WTC11 (cell line): ENCODE data around the gene LIPM. TPM values are rescaled to one million over a fixed set of nuclear protein-coding genes. Genes with fewer than 3 reads are reported as not detected.
A peak's percentile ranks its signal among the peaks of the same experiment; 100 is the strongest.

Source experiments
- ATAC-seq: fragments of 200-7000 bp; cut with Tn5 transposase; 2 replicates; pipeline ENCODE4 v1.10.0; 2021; ENCODE audit warnings: mild to moderate bottlenecking, moderate library complexity
- CTCF ChIA-PET: fragments of 300-600 bp; sonication (Branson Sonifier 250); formaldehyde crosslinking; loops from one replicate; lab custom pipeline; 2021; ENCODE audit warnings: antibody characterized with exemption; lab: Charles Lee
- POLR2A ChIA-PET: fragments of 350-600 bp; sonication (Branson Sonifier 250); formaldehyde crosslinking; loops from one replicate; lab custom pipeline; 2021; ENCODE audit warnings: antibody characterized with exemption; lab: Charles Lee
- DNase-seq: peaks from one replicate; pipeline ENCODE4 v3.0.0; 2021; ENCODE audit warnings: low spot score
- H3K27ac Mint-ChIP-seq: 2 replicates; pipeline ENCODE4 v1.8.0; 2021; ENCODE audit warnings: mixed read lengths
- H3K27me3 Mint-ChIP-seq: 2 replicates; pipeline ENCODE4 v1.8.0; 2021; ENCODE audit warnings: low read depth, mild to moderate bottlenecking, moderate library complexity, mixed read lengths
- H3K36me3 Mint-ChIP-seq: 2 replicates; pipeline ENCODE4 v1.8.0; 2021; ENCODE audit warnings: mixed read lengths
- H3K4me1 Mint-ChIP-seq: 2 replicates; pipeline ENCODE4 v1.8.0; 2022; ENCODE audit warnings: mixed read lengths
- H3K4me3 Mint-ChIP-seq: 2 replicates; pipeline ENCODE4 v1.8.0; 2021; ENCODE audit warnings: mild to moderate bottlenecking, moderate library complexity, mixed read lengths
- H3K9me3 Mint-ChIP-seq: 2 replicates; pipeline ENCODE4 v1.8.0; 2021; ENCODE audit warnings: mixed read lengths
- ATF3 ChIP-seq: sonication (generic); formaldehyde crosslinking; conservative IDR thresholded peaks from 2 replicates; pipeline ENCODE4 v1.8.1; 2022; ENCODE audit warnings: mild to moderate bottlenecking, missing genetic modification reagents
- CREB1 ChIP-seq: sonication (generic); formaldehyde crosslinking; IDR thresholded peaks from 2 replicates; pipeline ENCODE4 v1.8.0; 2023; ENCODE audit warnings: mild to moderate bottlenecking, missing genetic modification reagents
- CTCF ChIP-seq: fragments of 200-600 bp; IDR thresholded peaks from 2 replicates; pipeline ENCODE4 v1.8.0; 2022; ENCODE audit warnings: antibody characterized with exemption
- ELF4 ChIP-seq: sonication (generic); formaldehyde crosslinking; IDR thresholded peaks from 2 replicates; pipeline ENCODE4 v1.8.1; 2022; ENCODE audit warnings: low read depth, mild to moderate bottlenecking, moderate library complexity, missing genetic modification reagents
- FOXP1 ChIP-seq: sonication (generic); formaldehyde crosslinking; IDR thresholded peaks from 2 replicates; pipeline ENCODE4 v1.8.0; 2022; ENCODE audit warnings: missing genetic modification reagents, mild to moderate bottlenecking, moderate library complexity, borderline replicate concordance
- JAZF1 ChIP-seq: fragments of 250-450 bp; sonication (Bioruptor Pico); IDR thresholded peaks from 2 replicates; pipeline ENCODE4 v1.9.0; 2021; ENCODE audit warnings: moderate library complexity, mild to moderate bottlenecking, inconsistent platforms
- NFYB ChIP-seq: sonication (generic); formaldehyde crosslinking; conservative IDR thresholded peaks from 2 replicates; pipeline ENCODE4 v1.8.0; 2022; ENCODE audit warnings: low read depth, missing genetic modification reagents
- SMAD3 ChIP-seq: sonication (generic); formaldehyde crosslinking; IDR thresholded peaks from 2 replicates; pipeline ENCODE4 v1.8.0; 2022; ENCODE audit warnings: missing genetic modification reagents, mild to moderate bottlenecking, borderline replicate concordance
- SP1 ChIP-seq: sonication (generic); formaldehyde crosslinking; conservative IDR thresholded peaks from 2 replicates; pipeline ENCODE4 v1.8.1; 2022; ENCODE audit warnings: missing genetic modification reagents
- ZBTB21 ChIP-seq: sonication (generic); formaldehyde crosslinking; IDR thresholded peaks from 2 replicates; pipeline ENCODE4 v1.8.1; 2023; ENCODE audit warnings: mild to moderate bottlenecking, missing genetic modification reagents, borderline replicate concordance
- ZNF263 ChIP-seq: sonication (generic); formaldehyde crosslinking; IDR thresholded peaks from 2 replicates; pipeline ENCODE4 v1.8.1; 2022; ENCODE audit warnings: low read depth, mild to moderate bottlenecking, moderate library complexity, missing genetic modification reagents
- ZNF317 ChIP-seq: sonication (generic); formaldehyde crosslinking; IDR thresholded peaks from 2 replicates; pipeline ENCODE4 v1.8.1; 2023; ENCODE audit warnings: low read depth, mild to moderate bottlenecking, moderate library complexity, missing genetic modification reagents, borderline replicate concordance
- ZNF396 ChIP-seq: fragments of 250-450 bp; sonication (Bioruptor Pico); IDR thresholded peaks from 2 replicates; pipeline ENCODE4 v1.8.0; 2021; ENCODE audit warnings: mild to moderate bottlenecking, moderate library complexity, borderline replicate concordance
- ZNF416 ChIP-seq: fragments of 250-450 bp; sonication (Bioruptor Pico); IDR thresholded peaks from 2 replicates; pipeline ENCODE4 v1.9.0; 2021; ENCODE audit warnings: mild to moderate bottlenecking, inconsistent platforms
- total RNA-seq: library from RNA; stranded (reverse); gene quantifications from 3 replicates; pipeline ENCODE4 v1.2.3, GENCODE V29; 2021
- TF ChIP-seq, protein P1 (sequence below): sonication (generic); formaldehyde crosslinking; IDR thresholded peaks from 2 replicates; pipeline ENCODE4 v1.8.1; 2023; ENCODE audit warnings: mild to moderate bottlenecking, moderate library complexity, missing genetic modification reagents
- TF ChIP-seq, protein P2 (sequence below): sonication (generic); formaldehyde crosslinking; IDR thresholded peaks from 2 replicates; pipeline ENCODE4 v1.8.1; 2022; ENCODE audit warnings: mild to moderate bottlenecking, missing genetic modification reagents, moderate library complexity, borderline replicate concordance
- TF ChIP-seq, protein P3 (sequence below): sonication (generic); formaldehyde crosslinking; IDR thresholded peaks from 2 replicates; pipeline ENCODE4 v1.8.1; 2023; ENCODE audit warnings: mild to moderate bottlenecking, missing genetic modification reagents
- TF ChIP-seq, protein P4 (sequence below): sonication (generic); formaldehyde crosslinking; IDR thresholded peaks from 2 replicates; pipeline ENCODE4 v1.8.0; 2022; ENCODE audit warnings: missing genetic modification reagents
- TF ChIP-seq, protein P5 (sequence below): sonication (generic); formaldehyde crosslinking; IDR thresholded peaks from 2 replicates; pipeline ENCODE4 v1.8.1; 2023; ENCODE audit warnings: mild to moderate bottlenecking, missing genetic modification reagents, moderate library complexity

Gene LIPM
- total RNA-seq, 1 experiment from 2014 or later = not detected

DNA sequence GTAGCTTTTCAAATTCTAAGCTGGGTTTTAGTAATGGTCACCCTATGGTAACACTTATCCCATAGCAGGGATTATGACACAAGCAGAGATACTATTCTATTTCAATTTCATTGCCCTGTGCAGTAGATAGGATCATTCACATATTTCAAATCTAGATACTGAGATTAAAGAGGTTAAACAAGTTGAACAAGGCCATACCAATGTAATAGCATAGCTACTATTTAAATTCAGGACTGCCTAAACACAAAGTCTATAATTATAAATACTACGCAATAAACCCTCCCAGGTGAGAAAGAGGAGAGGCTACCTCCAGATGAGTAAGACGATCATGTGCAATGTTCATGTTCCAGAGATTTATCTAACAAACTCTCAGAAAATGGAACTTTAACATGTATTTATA is 1.1 kb downstream of the LIPM start (continued):
- TF ChIP-seq, protein P1, sequence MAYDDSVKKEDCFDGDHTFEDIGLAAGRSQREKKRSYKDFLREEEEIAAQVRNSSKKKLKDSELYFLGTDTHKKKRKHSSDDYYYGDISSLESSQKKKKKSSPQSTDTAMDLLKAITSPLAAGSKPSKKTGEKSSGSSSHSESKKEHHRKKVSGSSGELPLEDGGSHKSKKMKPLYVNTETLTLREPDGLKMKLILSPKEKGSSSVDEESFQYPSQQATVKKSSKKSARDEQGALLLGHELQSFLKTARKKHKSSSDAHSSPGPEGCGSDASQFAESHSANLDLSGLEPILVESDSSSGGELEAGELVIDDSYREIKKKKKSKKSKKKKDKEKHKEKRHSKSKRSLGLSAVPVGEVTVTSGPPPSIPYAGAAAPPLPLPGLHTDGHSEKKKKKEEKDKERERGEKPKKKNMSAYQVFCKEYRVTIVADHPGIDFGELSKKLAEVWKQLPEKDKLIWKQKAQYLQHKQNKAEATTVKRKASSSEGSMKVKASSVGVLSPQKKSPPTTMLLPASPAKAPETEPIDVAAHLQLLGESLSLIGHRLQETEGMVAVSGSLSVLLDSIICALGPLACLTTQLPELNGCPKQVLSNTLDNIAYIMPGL = no peak
- TF ChIP-seq CREB1 (CRISPR knock-in tag) = no peak
- TF ChIP-seq ZBTB21 (CRISPR knock-in tag) = no peak
- TF ChIP-seq SP1 (CRISPR knock-in tag) = no peak
- TF ChIP-seq, protein P2, sequence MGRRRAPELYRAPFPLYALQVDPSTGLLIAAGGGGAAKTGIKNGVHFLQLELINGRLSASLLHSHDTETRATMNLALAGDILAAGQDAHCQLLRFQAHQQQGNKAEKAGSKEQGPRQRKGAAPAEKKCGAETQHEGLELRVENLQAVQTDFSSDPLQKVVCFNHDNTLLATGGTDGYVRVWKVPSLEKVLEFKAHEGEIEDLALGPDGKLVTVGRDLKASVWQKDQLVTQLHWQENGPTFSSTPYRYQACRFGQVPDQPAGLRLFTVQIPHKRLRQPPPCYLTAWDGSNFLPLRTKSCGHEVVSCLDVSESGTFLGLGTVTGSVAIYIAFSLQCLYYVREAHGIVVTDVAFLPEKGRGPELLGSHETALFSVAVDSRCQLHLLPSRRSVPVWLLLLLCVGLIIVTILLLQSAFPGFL (CRISPR knock-in tag) = no peak

DNA sequence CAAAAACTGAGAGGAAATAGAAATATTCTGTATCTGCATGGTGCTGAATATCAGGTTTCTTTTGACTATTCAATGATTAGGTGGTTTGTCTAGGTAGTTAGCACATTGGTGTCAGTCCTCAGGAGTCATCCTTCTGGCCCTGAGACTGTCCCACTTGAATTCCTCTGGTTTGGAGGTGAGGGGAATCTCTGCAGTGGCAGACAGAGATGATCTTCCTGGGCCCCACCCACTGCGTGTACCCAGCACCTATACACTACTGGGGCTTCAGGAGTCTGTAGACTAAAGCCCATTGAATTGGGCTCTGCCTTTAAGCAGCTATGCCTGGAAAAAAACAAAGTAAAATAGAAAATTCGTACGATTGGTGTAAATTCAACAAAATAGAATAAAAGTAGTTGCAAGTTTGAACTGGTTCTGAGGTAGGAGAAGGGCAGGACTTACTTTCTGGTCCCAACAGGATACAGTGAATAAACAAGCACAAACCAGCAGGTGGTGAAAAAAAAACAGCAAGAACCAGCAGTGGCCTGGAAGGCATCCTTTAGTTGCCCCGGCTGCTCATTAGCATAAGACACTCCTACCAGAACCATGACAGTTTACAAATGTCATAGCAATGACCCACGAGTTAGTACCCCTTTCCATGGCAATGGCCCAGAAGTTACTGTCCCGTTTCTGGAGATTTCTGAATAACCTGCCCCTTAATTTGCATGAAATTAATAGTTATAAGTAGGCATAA is 1.7 kb downstream of the LIPM start:
- no peak overlapping the region for H3K27ac Mint-ChIP-seq
- ChIA-PET CTCF (interaction anchor here (3.1 kb wide), 1 partner anchor 76 kb away, joined by 21 read pairs; no protein-coding TSS in a partner anchor), POLR2A (interaction anchor here (0.7 kb wide), 1 partner anchor 524 kb away, joined by 4 read pairs; no protein-coding TSS in a partner anchor)
- H3K36me3 Mint-ChIP-seq = no peaks in the 10 kb centered on the region
- no peak overlapping the region for H3K4me3 Mint-ChIP-seq
- no peak for DNase-seq
- ATAC-seq = peak; percentile 97
- peaks cover 10% of the 10 kb centered on the region for H3K4me1 Mint-ChIP-seq
- H3K9me3 Mint-ChIP-seq = no peaks in the 10 kb centered on the region
- TF ChIP-seq, protein P3, sequence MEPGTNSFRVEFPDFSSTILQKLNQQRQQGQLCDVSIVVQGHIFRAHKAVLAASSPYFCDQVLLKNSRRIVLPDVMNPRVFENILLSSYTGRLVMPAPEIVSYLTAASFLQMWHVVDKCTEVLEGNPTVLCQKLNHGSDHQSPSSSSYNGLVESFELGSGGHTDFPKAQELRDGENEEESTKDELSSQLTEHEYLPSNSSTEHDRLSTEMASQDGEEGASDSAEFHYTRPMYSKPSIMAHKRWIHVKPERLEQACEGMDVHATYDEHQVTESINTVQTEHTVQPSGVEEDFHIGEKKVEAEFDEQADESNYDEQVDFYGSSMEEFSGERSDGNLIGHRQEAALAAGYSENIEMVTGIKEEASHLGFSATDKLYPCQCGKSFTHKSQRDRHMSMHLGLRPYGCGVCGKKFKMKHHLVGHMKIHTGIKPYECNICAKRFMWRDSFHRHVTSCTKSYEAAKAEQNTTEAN = no peak
- TF ChIP-seq NFYB (CRISPR knock-in tag) (no peak), ZNF263 (CRISPR knock-in tag) (no peak), ZNF396 (CRISPR knock-in tag) (no peak), FOXP1 (CRISPR knock-in tag) (no peak), ZNF317 (CRISPR knock-in tag) (no peak), JAZF1 (CRISPR knock-in tag) (no peak), ATF3 (CRISPR knock-in tag) (no peak), SMAD3 (CRISPR knock-in tag) (no peak), CTCF (no peak), ZNF416 (CRISPR knock-in tag) (no peak), ELF4 (CRISPR knock-in tag) (no peak)
- TF ChIP-seq, protein P4, sequence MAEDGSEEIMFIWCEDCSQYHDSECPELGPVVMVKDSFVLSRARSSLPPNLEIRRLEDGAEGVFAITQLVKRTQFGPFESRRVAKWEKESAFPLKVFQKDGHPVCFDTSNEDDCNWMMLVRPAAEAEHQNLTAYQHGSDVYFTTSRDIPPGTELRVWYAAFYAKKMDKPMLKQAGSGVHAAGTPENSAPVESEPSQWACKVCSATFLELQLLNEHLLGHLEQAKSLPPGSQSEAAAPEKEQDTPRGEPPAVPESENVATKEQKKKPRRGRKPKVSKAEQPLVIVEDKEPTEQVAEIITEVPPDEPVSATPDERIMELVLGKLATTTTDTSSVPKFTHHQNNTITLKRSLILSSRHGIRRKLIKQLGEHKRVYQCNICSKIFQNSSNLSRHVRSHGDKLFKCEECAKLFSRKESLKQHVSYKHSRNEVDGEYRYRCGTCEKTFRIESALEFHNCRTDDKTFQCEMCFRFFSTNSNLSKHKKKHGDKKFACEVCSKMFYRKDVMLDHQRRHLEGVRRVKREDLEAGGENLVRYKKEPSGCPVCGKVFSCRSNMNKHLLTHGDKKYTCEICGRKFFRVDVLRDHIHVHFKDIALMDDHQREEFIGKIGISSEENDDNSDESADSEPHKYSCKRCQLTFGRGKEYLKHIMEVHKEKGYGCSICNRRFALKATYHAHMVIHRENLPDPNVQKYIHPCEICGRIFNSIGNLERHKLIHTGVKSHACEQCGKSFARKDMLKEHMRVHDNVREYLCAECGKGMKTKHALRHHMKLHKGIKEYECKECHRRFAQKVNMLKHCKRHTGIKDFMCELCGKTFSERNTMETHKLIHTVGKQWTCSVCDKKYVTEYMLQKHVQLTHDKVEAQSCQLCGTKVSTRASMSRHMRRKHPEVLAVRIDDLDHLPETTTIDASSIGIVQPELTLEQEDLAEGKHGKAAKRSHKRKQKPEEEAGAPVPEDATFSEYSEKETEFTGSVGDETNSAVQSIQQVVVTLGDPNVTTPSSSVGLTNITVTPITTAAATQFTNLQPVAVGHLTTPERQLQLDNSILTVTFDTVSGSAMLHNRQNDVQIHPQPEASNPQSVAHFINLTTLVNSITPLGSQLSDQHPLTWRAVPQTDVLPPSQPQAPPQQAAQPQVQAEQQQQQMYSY (CRISPR knock-in tag) = no peak
- TF ChIP-seq, protein P1 = no peak
- TF ChIP-seq, protein P5, sequence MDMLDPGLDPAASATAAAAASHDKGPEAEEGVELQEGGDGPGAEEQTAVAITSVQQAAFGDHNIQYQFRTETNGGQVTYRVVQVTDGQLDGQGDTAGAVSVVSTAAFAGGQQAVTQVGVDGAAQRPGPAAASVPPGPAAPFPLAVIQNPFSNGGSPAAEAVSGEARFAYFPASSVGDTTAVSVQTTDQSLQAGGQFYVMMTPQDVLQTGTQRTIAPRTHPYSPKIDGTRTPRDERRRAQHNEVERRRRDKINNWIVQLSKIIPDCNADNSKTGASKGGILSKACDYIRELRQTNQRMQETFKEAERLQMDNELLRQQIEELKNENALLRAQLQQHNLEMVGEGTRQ = no peak
- H3K27me3 Mint-ChIP-seq = peaks cover 20% of the 10 kb centered on the region
